GM23338 (cell line): ENCODE results near the gene TPPP3. TPM values are rescaled to one million over a fixed set of nuclear protein-coding genes. Genes with fewer than 3 reads are reported as not detected.

Source experiments
- ATAC-seq: fragments of 200-7000 bp; cut with Tn5 transposase; 3 replicates; pipeline ENCODE4 v1.9.1; 2020
- DNase-seq: peaks from one replicate; pipeline ENCODE4 v3.0.0-alpha.2; 2015; ENCODE audit warnings: low spot score
- H2AFZ ChIP-seq: fragments of 200-600 bp; sonication (generic); 2 replicates; pipeline ENCODE4 v1.8.0; 2016; ENCODE audit warnings: antibody characterized with exemption, mild to moderate bottlenecking, moderate library complexity
- H3F3A ChIP-seq: fragments of 200-600 bp; sonication (generic); replicated peaks from 2 replicates; pipeline ENCODE4 v1.8.0; 2017; ENCODE audit warnings: antibody characterized with exemption, mixed run types, low read depth
- H3K27ac ChIP-seq: fragments of 200-600 bp; sonication (generic); 2 replicates; pipeline ENCODE4 v1.6.1; 2016; ENCODE audit warnings: low read depth
- H3K27me3 ChIP-seq: fragments of 200-600 bp; sonication (generic); 2 replicates; pipeline ENCODE4 v1.8.0; 2016; ENCODE audit warnings: mild to moderate bottlenecking, mixed run types, moderate library complexity; ENCODE audit not compliant: insufficient read depth
- H3K36me3 ChIP-seq: fragments of 200-600 bp; sonication (generic); 2 replicates; pipeline ENCODE4 v1.8.0; 2016; ENCODE audit warnings: mild to moderate bottlenecking; ENCODE audit not compliant: insufficient read depth
- H3K4me1 ChIP-seq: fragments of 200-600 bp; sonication (generic); 2 replicates; pipeline ENCODE4 v1.8.0; 2016; ENCODE audit warnings: mild to moderate bottlenecking, moderate library complexity; ENCODE audit not compliant: insufficient read depth
- H3K4me2 ChIP-seq: fragments of 200-600 bp; sonication (generic); 2 replicates; pipeline ENCODE4 v1.7.1; 2017; ENCODE audit warnings: mixed run types
- H3K4me3 ChIP-seq: fragments of 200-600 bp; sonication (generic); 2 replicates; pipeline ENCODE4 v1.6.1; 2016; ENCODE audit warnings: mixed run types
- H3K79me2 ChIP-seq: fragments of 200-600 bp; sonication (generic); replicated peaks from 2 replicates; pipeline ENCODE4 v1.8.0; 2017; ENCODE audit warnings: mild to moderate bottlenecking; ENCODE audit not compliant: insufficient read depth
- H3K9me2 ChIP-seq: fragments of 200-600 bp; sonication (generic); 2 replicates; pipeline ENCODE4 v1.8.0; 2017; ENCODE audit not compliant: insufficient read depth
- H4K20me1 ChIP-seq: fragments of 200-600 bp; sonication (generic); replicated peaks from 2 replicates; pipeline ENCODE4 v1.8.0; 2017; ENCODE audit warnings: mild to moderate bottlenecking; ENCODE audit not compliant: insufficient read depth
- H3K27ac Mint-ChIP-seq: 2 replicates; pipeline ENCODE4 v1.8.0; 2020; ENCODE audit warnings: inconsistent platforms, mild to moderate bottlenecking, moderate library complexity, mixed read lengths
- H3K27me3 Mint-ChIP-seq: 3 replicates; pipeline ENCODE4 v1.8.0; 2022; ENCODE audit warnings: low read depth, mild to moderate bottlenecking, moderate library complexity, mixed read lengths, inconsistent platforms; ENCODE audit not compliant: insufficient read depth, poor library complexity
- H3K36me3 Mint-ChIP-seq: 3 replicates; pipeline ENCODE4 v1.8.0; 2021; ENCODE audit warnings: low read depth, mild to moderate bottlenecking, inconsistent platforms, moderate library complexity, mixed read lengths
- H3K4me1 Mint-ChIP-seq: 3 replicates; pipeline ENCODE4 v1.8.0; 2020; ENCODE audit warnings: mild to moderate bottlenecking, inconsistent platforms, mixed read lengths
- H3K4me3 Mint-ChIP-seq: 3 replicates; pipeline ENCODE4 v1.8.0; 2021; ENCODE audit warnings: moderate library complexity, mild to moderate bottlenecking, inconsistent platforms, mixed read lengths
- H3K9me3 Mint-ChIP-seq: 3 replicates; pipeline ENCODE4 v1.8.0; 2020; ENCODE audit warnings: moderate library complexity, mild to moderate bottlenecking, inconsistent platforms, mixed read lengths
- CREB1 ChIP-seq: fragments of 250-450 bp; sonication (Bioruptor Pico); IDR thresholded peaks from 2 replicates; pipeline ENCODE4 v1.5.0; 2020; ENCODE audit warnings: low read depth, mild to moderate bottlenecking, moderate library complexity
- CTCF ChIP-seq, 2 experiments: fragments of 200-600 bp in 1 of 2; sonication (generic) in 1 of 2; conservative IDR thresholded peaks; 2 replicates each; pipeline versions ENCODE4 v1.5.1 to v1.6.1; 2016 to 2017; ENCODE audit warnings: antibody characterized with exemption in 2 of 2, low read depth in 2 of 2, mild to moderate bottlenecking in 2 of 2, moderate library complexity in 1 of 2
- POLR2AphosphoS5 ChIP-seq: IDR thresholded peaks from 2 replicates; pipeline ENCODE4 v1.6.1; 2016; ENCODE audit warnings: antibody characterized with exemption, low read depth
- STAT1 ChIP-seq: IDR thresholded peaks from one replicate; pipeline ENCODE4 v1.6.1; 2016; ENCODE audit warnings: antibody characterized with exemption; ENCODE audit not compliant: unreplicated experiment
- ZNF114 ChIP-seq: fragments of 250-450 bp; sonication (Bioruptor Pico); IDR thresholded peaks from 2 replicates; pipeline ENCODE4 v1.5.0; 2020; ENCODE audit warnings: mild to moderate bottlenecking, moderate library complexity
- ZNF331 ChIP-seq: fragments of 250-450 bp; sonication (Bioruptor Pico); IDR thresholded peaks from 2 replicates; pipeline ENCODE4 v1.5.0; 2020; ENCODE audit warnings: low read depth, mild to moderate bottlenecking, moderate library complexity
- polyA plus RNA-seq: library from polyadenylated mRNA; unstranded; fragments of >200 nt; fragmentation: Nextera tagmentation; extraction: Ambion mirVana; gene quantifications from 2 replicates; pipeline ENCODE4 v1.2.1, GENCODE V29; 2016
- total RNA-seq: library from RNA; depleted of rRNA; stranded (reverse); fragments of >200 nt; shearing (Covaris generic); gene quantifications from 2 replicates; pipeline ENCODE4 v1.2.3, GENCODE V29; 2014
- TF ChIP-seq, protein P1 (sequence below): fragments of 250-450 bp; sonication (Bioruptor Pico); IDR thresholded peaks from 2 replicates; pipeline ENCODE4 v1.5.0; 2020; ENCODE audit warnings: mild to moderate bottlenecking, moderate library complexity

Gene TPPP3
- total and polyA plus RNA-seq, 2 experiments from 2014 or later = 0.26 to 0.28 TPM

- TF ChIP-seq, protein P1, sequence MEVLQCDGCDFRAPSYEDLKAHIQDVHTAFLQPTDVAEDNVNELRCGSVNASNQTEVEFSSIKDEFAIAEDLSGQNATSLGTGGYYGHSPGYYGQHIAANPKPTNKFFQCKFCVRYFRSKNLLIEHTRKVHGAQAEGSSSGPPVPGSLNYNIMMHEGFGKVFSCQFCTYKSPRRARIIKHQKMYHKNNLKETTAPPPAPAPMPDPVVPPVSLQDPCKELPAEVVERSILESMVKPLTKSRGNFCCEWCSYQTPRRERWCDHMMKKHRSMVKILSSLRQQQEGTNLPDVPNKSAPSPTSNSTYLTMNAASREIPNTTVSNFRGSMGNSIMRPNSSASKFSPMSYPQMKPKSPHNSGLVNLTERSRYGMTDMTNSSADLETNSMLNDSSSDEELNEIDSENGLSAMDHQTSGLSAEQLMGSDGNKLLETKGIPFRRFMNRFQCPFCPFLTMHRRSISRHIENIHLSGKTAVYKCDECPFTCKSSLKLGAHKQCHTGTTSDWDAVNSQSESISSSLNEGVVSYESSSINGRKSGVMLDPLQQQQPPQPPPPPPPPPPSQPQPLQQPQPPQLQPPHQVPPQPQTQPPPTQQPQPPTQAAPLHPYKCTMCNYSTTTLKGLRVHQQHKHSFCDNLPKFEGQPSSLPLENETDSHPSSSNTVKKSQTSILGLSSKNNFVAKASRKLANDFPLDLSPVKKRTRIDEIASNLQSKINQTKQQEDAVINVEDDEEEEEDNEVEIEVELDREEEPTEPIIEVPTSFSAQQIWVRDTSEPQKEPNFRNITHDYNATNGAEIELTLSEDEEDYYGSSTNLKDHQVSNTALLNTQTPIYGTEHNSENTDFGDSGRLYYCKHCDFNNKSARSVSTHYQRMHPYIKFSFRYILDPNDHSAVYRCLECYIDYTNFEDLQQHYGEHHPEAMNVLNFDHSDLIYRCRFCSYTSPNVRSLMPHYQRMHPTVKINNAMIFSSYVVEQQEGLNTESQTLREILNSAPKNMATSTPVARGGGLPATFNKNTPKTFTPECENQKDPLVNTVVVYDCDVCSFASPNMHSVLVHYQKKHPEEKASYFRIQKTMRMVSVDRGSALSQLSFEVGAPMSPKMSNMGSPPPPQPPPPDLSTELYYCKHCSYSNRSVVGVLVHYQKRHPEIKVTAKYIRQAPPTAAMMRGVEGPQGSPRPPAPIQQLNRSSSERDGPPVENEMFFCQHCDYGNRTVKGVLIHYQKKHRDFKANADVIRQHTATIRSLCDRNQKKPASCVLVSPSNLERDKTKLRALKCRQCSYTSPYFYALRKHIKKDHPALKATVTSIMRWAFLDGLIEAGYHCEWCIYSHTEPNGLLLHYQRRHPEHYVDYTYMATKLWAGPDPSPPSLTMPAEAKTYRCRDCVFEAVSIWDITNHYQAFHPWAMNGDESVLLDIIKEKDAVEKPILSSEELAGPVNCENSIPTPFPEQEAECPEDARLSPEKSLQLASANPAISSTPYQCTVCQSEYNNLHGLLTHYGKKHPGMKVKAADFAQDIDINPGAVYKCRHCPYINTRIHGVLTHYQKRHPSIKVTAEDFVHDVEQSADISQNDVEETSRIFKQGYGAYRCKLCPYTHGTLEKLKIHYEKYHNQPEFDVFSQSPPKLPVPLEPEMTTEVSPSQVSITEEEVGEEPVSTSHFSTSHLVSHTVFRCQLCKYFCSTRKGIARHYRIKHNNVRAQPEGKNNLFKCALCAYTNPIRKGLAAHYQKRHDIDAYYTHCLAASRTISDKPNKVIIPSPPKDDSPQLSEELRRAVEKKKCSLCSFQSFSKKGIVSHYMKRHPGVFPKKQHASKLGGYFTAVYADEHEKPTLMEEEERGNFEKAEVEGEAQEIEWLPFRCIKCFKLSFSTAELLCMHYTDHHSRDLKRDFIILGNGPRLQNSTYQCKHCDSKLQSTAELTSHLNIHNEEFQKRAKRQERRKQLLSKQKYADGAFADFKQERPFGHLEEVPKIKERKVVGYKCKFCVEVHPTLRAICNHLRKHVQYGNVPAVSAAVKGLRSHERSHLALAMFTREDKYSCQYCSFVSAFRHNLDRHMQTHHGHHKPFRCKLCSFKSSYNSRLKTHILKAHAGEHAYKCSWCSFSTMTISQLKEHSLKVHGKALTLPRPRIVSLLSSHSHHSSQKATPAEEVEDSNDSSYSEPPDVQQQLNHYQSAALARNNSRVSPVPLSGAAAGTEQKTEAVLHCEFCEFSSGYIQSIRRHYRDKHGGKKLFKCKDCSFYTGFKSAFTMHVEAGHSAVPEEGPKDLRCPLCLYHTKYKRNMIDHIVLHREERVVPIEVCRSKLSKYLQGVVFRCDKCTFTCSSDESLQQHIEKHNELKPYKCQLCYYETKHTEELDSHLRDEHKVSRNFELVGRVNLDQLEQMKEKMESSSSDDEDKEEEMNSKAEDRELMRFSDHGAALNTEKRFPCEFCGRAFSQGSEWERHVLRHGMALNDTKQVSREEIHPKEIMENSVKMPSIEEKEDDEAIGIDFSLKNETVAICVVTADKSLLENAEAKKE (CRISPR knock-in tag) = no peak
- TF ChIP-seq ZNF114 (CRISPR knock-in tag) (no peak), POLR2AphosphoS5 (no peak), STAT1 (no peak)
Observed at GRCh38 chr16:67424261-67424615, 30.9 kb upstream of the TPPP3 start (continued).

DNA sequence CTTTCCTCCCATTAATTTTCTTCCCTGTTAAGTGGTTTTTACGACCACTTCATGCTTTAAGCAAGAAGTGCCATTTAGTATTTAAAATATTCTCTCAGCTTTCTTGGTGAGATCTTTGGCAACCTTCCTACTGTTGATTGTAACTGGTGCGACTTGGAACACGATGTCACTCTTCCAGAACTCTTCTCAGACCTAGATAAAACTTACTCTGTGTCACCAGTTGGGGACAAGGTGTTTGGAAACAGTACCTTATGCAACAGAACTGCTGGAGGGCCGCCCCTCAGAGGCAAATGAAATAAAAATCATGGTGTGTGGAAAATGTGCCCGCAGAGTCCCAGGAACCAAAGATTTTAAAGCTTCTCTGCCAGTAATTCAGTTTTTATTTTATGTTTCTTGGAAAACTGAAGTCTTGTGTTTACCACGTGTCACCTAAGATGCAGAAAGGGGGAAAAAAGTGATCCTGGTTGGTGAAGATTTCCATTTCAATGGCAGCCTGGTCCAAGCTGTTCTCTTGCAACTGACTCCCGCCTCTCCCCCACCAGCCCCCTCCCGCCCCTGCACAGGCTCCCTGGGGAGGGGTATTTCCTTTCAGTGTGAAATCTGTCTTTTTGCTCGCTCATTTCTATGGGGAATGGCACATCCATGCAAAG, 30.4 kb upstream of the TPPP3 start:
- peaks cover 62% of the 10 kb centered on the region for H3K4me1 Mint-ChIP-seq
- peak; percentile 72 for DNase-seq
- H3K4me2 ChIP-seq = peak overlapping the region; percentile 76
- TF ChIP-seq STAT1 (no peak), POLR2AphosphoS5 (no peak), ZNF331 (no peak), CREB1 (CRISPR knock-in tag) (no peak), CTCF (conservative IDR thresholded peaks at IDR 0.05; ENCODE audit: low read depth in 2 of 2) (no peak)
- TF ChIP-seq, protein P1 (CRISPR knock-in tag) = no peak

More for the DNA sequence above, 30.4 kb upstream of the TPPP3 start:
- Histone ChIP-seq H3K79me2 (no peaks in the 10 kb centered on the region), H3K27ac (peak overlapping the region; percentile 97), H3K4me3 (peak overlapping the region; percentile 42), H3K9me2 (no peaks in the 10 kb centered on the region), H3K4me1 (peaks cover 54% of the 10 kb centered on the region), H2AFZ (no peak overlapping the region), H4K20me1 (no peaks in the 10 kb centered on the region), H3F3A (peaks cover 11% of the 10 kb centered on the region; the same call in 1 of the 2 replicates), H3K27me3 (peaks cover 4% of the 10 kb centered on the region; the same call in 1 of the 2 replicates), H3K36me3 (no peaks in the 10 kb centered on the region)
- ATAC-seq = peak; percentile 47
- peaks cover 33% of the 10 kb centered on the region for H3K27me3 Mint-ChIP-seq
- peaks cover 3% of the 10 kb centered on the region; the same call in 2 of the 3 replicates for H3K9me3 Mint-ChIP-seq
- H3K4me3 Mint-ChIP-seq = peak overlapping the region; percentile 58
- H3K36me3 Mint-ChIP-seq = peaks cover 3% of the 10 kb centered on the region; the same call in 2 of the 3 replicates
- peak overlapping the region; percentile 91 for H3K27ac Mint-ChIP-seq
